Vagina (tissue), 2 donors: ENCODE results near the gene GPR150.

ENCODE experiments used
- POLR2A ChIP-seq, 2 donors: fragments of 450-650 bp; IDR thresholded peaks; one replicate each; pipeline ENCODE4 v1.6.1; 2017; ENCODE audit warnings: antibody characterized with exemption in 2 of 2, mild to moderate bottlenecking in 2 of 2, moderate library complexity in 2 of 2
- POLR2AphosphoS5 ChIP-seq, 2 donors: sonication (generic); formaldehyde crosslinking; IDR thresholded peaks; one replicate each; pipeline ENCODE4 v1.9.0; 2017; ENCODE audit warnings: antibody characterized with exemption in 2 of 2, mild to moderate bottlenecking in 2 of 2, low read depth in 1 of 2; ENCODE audit not compliant: insufficient read depth in 1 of 2
- TF ChIP-seq, protein P1 (sequence below), 3 experiments: fragments of 450-650 bp in 2 of 3; fragments of 200-600 bp in 1 of 3; sonication (generic) in 1 of 3; IDR thresholded peaks; one replicate each; pipeline ENCODE4 v1.5.1; 2017 to 2019; ENCODE audit warnings: antibody characterized with exemption in 3 of 3, mild to moderate bottlenecking in 2 of 3, moderate library complexity in 2 of 3

DNA sequence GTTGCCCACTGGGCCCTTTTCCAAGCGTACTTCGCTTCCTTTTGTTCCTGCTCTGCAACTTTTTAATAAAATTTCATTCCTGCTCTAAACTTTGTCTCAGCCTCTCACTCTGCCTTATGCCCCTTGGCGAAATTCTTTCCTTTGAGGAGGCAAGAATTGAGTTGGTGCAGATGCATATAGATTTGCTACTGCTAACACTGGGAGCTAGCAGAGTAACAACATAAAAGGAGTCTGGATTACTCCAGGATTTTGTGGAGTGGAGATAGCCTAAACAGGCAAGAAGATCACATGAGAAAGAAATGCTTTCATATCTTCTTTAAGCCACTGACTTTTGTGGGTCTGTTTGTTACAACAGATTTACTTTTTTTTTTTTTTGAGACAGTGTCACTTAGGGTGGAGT, 13.8 kb downstream of the GPR150 start:
- TF ChIP-seq, protein P1, sequence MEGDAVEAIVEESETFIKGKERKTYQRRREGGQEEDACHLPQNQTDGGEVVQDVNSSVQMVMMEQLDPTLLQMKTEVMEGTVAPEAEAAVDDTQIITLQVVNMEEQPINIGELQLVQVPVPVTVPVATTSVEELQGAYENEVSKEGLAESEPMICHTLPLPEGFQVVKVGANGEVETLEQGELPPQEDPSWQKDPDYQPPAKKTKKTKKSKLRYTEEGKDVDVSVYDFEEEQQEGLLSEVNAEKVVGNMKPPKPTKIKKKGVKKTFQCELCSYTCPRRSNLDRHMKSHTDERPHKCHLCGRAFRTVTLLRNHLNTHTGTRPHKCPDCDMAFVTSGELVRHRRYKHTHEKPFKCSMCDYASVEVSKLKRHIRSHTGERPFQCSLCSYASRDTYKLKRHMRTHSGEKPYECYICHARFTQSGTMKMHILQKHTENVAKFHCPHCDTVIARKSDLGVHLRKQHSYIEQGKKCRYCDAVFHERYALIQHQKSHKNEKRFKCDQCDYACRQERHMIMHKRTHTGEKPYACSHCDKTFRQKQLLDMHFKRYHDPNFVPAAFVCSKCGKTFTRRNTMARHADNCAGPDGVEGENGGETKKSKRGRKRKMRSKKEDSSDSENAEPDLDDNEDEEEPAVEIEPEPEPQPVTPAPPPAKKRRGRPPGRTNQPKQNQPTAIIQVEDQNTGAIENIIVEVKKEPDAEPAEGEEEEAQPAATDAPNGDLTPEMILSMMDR (IDR thresholded peaks at IDR 0.05), result no peak
- TF ChIP-seq POLR2A (IDR thresholded peaks at IDR 0.05) (no peak), POLR2AphosphoS5 (IDR thresholded peaks at IDR 0.05; ENCODE audit: insufficient read depth in 1 of 2, low read depth in 1 of 2) (no peak)
